ENCODE results near the gene FCN3.

The FCN3 gene

DNA sequence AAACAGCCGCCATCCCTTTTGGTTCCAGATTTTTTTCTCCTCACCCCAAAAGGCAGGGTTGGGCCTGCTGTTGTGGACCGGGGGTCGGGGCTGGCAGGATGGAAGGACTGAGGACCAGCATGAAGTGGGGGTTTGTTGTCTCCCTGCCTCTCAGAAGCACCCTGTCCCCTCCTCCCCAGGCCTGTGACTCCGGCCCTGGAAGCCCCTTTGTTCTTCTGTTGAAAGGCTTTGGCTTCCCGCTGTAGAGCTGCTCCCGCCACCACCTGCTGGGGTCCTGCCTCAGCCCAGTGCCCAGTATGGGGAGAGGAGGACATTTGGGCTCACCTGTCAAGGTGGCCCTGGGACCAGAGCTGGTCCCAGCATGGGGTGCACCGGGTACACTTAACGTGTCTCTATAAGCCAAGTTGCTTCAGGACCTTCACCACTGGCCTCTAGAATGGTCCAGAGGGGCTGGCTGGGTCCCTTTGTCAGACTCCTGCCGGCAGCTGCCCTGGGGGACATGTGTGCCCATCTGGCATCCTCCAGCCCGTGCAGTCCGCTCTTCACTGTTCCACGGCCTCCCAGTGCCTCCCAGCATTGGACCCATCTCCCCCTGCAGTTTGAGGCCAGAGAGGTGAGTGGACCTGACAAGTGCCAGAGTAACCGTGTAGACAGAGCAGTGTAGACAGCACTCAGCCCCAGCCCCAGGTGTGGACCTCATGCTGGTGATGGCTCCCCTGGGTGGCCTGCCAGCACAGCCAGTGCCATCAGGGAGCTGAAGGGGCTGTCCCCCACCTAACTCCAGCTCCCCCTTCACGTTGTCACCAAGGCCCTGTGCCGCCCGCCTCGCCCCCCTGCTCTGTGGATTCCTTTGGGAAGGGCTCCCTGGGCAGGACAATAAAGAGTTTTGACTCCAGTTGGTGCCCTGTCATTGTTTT, 38.9 kb downstream of the FCN3 start:
- DNase-seq = no peak

DNA sequence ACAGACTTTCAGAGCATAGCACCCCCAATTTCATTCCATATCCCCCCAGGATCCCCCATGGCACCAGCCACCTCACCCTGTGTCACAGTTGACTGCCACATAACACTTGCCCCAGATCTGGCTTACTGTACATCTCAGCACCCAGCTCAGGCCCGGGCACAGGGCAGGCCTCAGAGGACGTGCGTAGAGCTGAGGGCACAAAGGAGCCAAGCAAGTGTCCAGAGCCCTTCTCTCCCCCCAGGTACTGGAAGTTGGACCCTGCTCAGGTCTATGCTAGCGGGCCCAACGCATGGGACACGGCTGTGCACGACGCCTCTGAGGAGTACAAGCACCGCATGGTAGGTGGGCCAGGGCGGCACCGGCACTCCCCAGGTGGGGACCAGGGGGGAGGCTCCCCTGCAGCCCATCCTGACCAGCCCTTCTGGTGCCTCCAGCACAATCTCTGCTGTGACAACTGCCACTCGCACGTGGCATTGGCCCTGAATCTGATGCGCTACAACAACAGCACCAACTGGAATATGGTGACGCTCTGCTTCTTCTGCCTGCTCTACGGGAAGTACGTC, 40.8 kb downstream of the FCN3 start:
- DNase-seq = no peak

GRCh38 chr1:27332536-27333281, 41.9 kb downstream of the FCN3 start:
- no peak for DNase-seq

DNA sequence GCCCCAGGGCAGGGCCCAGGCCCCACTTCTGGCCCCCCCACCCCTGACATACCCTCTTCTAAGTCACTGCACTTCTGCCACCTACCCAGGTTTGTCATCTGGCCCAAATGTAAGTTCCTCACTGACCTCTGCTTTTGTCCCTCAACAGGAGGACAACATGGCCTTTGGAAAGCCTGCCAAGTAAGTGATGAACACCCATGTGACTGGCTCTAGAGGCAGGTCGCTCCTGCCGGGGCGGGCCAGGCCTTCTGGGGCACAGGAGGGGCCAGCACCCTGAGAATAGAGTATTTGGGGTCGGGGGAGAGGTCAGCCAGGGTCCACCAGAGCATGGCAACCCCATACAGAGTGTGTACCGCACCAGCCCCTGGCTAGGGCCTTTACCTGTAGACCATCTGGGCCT, 42.7 kb downstream of the FCN3 start:
- DNase-seq = no peak

GRCh38 chr1:27331426-27331825, 43.2 kb downstream of the FCN3 start:
- no peak for DNase-seq

GRCh38 chr1:27330786-27331185, 43.8 kb downstream of the FCN3 start:
- no peak for DNase-seq

- no peak for DNase-seq
These were observed 46.7 kb downstream of the FCN3 start for GRCh38 chr1:27327964-27328363.

- no peak for DNase-seq
These were observed 49.3 kb downstream of the FCN3 start for GRCh38 chr1:27325286-27325685.

GRCh38 chr1:27322569-27323240, 51.9 kb downstream of the FCN3 start:
- DNase-seq = no peak

DNA sequence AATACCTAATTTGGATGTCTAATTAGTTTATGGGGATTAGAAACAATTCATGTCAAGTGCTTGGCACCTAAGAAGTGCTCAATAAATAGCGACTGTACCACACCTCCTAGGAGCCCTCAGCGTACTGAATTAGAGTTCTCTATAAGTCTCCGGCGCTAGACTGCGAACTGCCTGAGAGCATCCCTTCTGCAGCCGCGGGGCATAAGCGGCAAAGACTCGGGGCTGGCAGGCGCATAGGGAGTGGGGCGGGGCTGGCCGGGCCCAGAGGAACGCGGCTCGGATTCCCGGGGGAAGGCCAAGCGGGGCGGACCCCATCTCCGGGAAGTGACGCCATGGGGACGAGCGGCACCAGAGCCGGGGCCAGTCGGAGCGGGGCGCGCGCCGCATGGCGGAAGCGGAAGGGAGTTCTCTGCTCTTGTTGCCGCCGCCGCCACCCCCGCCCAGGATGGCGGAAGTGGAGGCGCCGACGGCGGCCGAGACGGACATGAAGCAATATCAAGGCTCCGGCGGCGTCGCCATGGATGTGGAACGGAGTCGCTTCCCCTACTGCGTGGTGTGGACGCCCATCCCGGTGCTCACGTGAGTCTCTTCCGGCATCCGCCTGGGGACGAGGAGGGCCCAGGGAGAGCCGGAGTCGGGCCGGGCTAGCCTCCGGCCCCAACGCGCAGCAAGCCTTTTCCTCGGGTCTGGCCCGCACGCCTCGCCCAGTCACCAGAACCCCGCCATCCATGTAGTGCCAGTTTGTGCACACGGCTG, 52.6 kb downstream of the FCN3 start, which contains the start of gene TMEM222:
TMEM222 (plus strand) TSS at position 351 of the 756 bp plus-strand sequence; CDS start at position 386, 35 bp downstream.
- DNase-seq = peak; percentile 91
